ENCODE results near the gene ZNF526.

ZNF526 gene

GRCh38 chr19:42196011-42197001, 23.8 kb upstream of the ZNF526 start:
- DNase-seq (ENCODE audit: low read depth in 2 of 2): no peak

GRCh38 chr19:42197375-42197817, 22.7 kb upstream of the ZNF526 start:
- DNase-seq (ENCODE audit: low read depth in 2 of 2): no peak

- DNase-seq (ENCODE audit: low read depth in 2 of 2): no peak
Measured at GRCh38 chr19:42198676-42199439, 21.3 kb upstream of the ZNF526 start.

- DNase-seq (ENCODE audit: low read depth in 2 of 2): no peak
Measured at GRCh38 chr19:42199440-42200115, 20.5 kb upstream of the ZNF526 start.

GRCh38 chr19:42200116-42200715, 19.9 kb upstream of the ZNF526 start:
- DNase-seq (ENCODE audit: low read depth in 2 of 2): no peak

GRCh38 chr19:42201489-42202289, 18.4 kb upstream of the ZNF526 start:
- DNase-seq (ENCODE audit: low read depth in 2 of 2): no peak

GRCh38 chr19:42202290-42202880, 17.7 kb upstream of the ZNF526 start:
- no peak for DNase-seq (ENCODE audit: low read depth in 2 of 2)

- no peak for DNase-seq (ENCODE audit: low read depth in 2 of 2)
Measured at GRCh38 chr19:42203700-42204099, 16.4 kb upstream of the ZNF526 start.

GRCh38 chr19:42204664-42205063, 15.4 kb upstream of the ZNF526 start:
- DNase-seq (ENCODE audit: low read depth in 2 of 2): no peak

GRCh38 chr19:42206871-42207755, 13.0 kb upstream of the ZNF526 start:
- DNase-seq (ENCODE audit: low read depth in 2 of 2): no peak

GRCh38 chr19:42207767-42208271, 12.3 kb upstream of the ZNF526 start:
- peak in 1 of 2 experiments; percentile 26 for DNase-seq (ENCODE audit: low read depth in 2 of 2)

GRCh38 chr19:42208612-42209011, 11.5 kb upstream of the ZNF526 start:
- no peak for DNase-seq (ENCODE audit: low read depth in 2 of 2)

GRCh38 chr19:42212886-42213285, 7.2 kb upstream of the ZNF526 start:
- DNase-seq (ENCODE audit: low read depth in 2 of 2): no peak

GRCh38 chr19:42214810-42215485, 5.2 kb upstream of the ZNF526 start:
- no peak for DNase-seq (ENCODE audit: low read depth in 2 of 2)

GRCh38 chr19:42216653-42217519, 3.2 kb upstream of the ZNF526 start:
- no peak for DNase-seq (ENCODE audit: low read depth in 2 of 2)

- DNase-seq (ENCODE audit: low read depth in 2 of 2): peak; percentile 91 to 93
Measured at GRCh38 chr19:42217520-42218437, 2.3 kb upstream of the ZNF526 start, which contains the start of gene DEDD2. DEDD2 (minus strand) TSS chr19:42217677; CDS start chr19:42217007, 670 bp downstream.
